ENCODE data around the gene PTMA.

PTMA gene

GRCh38 chr2:231720292-231720986 lies 12.1 kb downstream of the PTMA start:
- no peak for DNase-seq (ENCODE audit: low read depth)
- no peak for TF ChIP-seq CTCF (conservative IDR thresholded peaks at IDR 0.05; ENCODE audit: low read length)
- no peak overlapping the region for H3K4me3 ChIP-seq (ENCODE audit: low read length)

GRCh38 chr2:231720987-231721966 lies 13.0 kb downstream of the PTMA start:
- H3K4me3 ChIP-seq (ENCODE audit: low read length) = no peak overlapping the region
- TF ChIP-seq CTCF (conservative IDR thresholded peaks at IDR 0.05; ENCODE audit: low read length) = no peak
- no peak for DNase-seq (ENCODE audit: low read depth)

- no peak for TF ChIP-seq CTCF (conservative IDR thresholded peaks at IDR 0.05; ENCODE audit: low read length)
- no peak overlapping the region for H3K4me3 ChIP-seq (ENCODE audit: low read length)
- no peak for DNase-seq (ENCODE audit: low read depth)
These were observed 14.5 kb downstream of the PTMA start for GRCh38 chr2:231722721-231723307.

- TF ChIP-seq CTCF (conservative IDR thresholded peaks at IDR 0.05; ENCODE audit: low read length) = no peak
- H3K4me3 ChIP-seq (ENCODE audit: low read length) = no peak overlapping the region
- no peak for DNase-seq (ENCODE audit: low read depth)
These were observed 17.2 kb downstream of the PTMA start for GRCh38 chr2:231725476-231725875.

GRCh38 chr2:231726276-231726675 lies 18.0 kb downstream of the PTMA start:
- DNase-seq (ENCODE audit: low read depth) = no peak
- TF ChIP-seq CTCF (conservative IDR thresholded peaks at IDR 0.05; ENCODE audit: low read length) = no peak
- H3K4me3 ChIP-seq (ENCODE audit: low read length) = no peak overlapping the region

- H3K4me3 ChIP-seq (ENCODE audit: low read length) = no peak overlapping the region
- TF ChIP-seq CTCF (conservative IDR thresholded peaks at IDR 0.05; ENCODE audit: low read length) = no peak
- DNase-seq (ENCODE audit: low read depth) = no peak
These were observed 19.3 kb downstream of the PTMA start for GRCh38 chr2:231727621-231728020.

Measured in AG10803 (cell line).